Amniotic epithelial cell (primary cell): Measurements from ENCODE around the gene PASK.

Experiments used
- DNase-seq: peaks from one replicate; pipeline ENCODE4 v3.0.0-alpha.2; 2010; ENCODE audit warnings: low read depth

The PASK gene

DNA sequence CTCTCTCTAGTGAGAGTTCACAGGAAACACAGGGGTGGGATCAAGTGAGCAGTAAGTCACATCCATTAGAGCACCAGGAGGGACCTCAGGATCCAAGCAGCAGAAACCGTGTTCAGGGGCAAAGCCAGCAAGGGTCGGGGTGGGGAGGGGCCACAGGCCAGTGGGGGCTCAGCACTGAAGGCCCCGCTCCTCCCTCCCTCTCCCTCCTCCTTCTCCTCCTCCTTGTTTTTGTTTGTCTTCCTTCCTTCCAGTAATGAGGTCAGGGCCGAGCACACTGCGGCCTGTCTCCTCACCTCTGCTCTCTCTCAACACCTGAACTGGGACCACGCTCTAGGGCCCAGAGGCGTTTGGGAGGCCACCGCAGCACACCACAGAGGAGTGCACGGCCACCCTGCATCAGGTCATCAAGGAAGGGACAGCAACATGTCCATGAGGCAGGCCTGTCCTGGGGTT lies 68.1 kb downstream of the PASK start:
- DNase-seq, result no peak

DNA sequence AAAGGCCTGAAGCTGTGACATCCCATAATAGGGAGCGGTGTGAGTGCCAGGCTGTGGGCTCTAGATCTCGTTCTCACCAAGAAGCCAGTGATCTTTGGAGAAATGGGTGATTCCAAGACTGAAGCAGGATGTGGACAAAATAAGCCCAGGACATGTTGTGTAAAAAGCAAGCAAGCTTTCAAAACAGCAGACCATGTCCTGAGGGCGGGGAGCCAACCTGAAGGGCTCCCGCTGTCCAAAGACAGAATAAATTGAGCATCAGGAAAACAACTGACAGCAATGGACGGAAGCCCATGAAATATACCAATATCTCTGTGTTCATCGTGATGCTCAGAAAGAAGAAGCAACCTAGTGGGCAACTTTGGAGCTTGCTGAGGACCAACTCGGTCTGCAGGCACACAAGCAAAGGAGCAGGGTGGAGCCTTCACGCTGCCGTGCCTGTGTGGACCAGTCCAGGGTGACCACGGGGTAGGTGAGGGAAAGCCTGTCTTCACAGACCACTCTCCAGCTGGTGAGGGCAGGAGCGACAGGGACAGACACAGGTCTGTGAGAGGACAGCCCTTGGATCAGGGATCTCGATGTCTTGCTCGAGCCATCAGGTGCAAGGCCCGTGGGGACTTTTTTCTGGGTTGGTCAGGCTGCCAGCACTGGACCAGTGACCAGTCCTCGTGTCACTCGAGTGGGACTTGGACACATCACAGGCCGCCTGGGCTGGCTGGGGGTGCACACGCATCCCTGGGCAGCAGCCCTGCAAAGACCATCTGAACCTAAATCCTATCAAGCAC lies 68.7 kb downstream of the PASK start:
- no peak for DNase-seq

DNA sequence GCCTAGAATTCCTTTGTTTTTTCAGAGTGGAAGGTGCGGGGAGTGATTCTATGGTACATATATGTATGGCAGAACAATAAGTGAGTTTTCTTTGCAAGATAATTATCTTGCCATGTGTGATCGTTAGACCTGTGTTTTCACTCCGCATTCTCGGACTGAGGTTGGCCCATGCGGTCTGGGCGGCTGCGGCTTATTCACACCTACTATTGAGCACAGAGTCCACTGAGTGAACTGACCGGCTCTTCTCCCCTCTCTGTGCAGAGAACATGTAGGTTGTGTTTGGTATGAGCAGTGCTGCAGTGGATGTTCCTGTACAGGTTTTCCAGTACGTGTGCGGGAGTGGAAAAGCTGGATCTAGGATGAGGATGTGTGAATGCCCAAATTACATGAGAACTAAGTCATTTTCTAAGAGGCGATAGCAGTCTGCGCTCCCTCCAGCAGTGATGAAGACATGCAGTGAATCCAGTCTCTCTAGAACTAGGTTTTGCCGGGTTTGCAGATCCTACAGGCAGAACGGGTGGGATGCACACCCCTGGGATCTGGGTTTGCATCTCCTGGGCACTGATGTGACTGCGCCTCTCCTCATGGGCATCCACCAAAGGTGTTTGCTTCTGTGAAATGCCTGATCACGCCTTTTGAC lies 74.3 kb downstream of the PASK start:
- DNase-seq, result no peak

DNA sequence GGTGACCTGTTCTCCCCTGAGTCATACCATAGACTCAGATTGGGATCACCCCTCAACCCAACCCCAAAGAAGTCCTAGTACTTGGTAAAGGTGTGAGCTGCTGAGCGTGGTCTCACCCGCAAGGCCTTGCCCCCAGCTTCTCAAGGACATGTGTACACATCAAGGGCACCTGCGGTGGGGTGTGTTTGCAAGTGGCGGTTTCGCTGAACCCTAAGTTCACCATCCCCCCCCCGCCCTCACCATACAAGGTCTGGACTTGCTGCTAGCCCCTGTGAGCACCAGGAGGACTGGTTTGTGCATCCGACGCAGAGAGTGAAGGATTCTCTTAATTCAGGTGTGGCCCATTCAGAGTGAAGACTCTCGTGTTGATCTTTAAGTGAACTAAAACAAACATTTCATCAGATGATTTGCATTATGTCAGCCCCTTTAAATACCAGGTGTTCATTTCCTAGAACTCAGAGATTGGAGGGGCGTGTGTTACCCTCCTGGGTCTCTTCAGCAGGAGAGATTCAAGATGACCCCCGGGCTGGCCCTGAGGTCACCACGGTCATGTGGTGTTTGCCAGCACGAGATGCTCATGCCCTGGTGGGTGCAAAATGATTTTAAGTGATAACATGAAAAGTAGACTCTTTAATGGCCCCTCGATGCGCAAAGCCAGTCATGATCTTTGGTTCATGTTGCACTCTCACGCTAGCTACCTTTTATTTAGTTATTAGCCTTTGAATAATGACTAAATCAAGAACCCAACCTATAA lies 75.0 kb downstream of the PASK start:
- no peak for DNase-seq

DNA sequence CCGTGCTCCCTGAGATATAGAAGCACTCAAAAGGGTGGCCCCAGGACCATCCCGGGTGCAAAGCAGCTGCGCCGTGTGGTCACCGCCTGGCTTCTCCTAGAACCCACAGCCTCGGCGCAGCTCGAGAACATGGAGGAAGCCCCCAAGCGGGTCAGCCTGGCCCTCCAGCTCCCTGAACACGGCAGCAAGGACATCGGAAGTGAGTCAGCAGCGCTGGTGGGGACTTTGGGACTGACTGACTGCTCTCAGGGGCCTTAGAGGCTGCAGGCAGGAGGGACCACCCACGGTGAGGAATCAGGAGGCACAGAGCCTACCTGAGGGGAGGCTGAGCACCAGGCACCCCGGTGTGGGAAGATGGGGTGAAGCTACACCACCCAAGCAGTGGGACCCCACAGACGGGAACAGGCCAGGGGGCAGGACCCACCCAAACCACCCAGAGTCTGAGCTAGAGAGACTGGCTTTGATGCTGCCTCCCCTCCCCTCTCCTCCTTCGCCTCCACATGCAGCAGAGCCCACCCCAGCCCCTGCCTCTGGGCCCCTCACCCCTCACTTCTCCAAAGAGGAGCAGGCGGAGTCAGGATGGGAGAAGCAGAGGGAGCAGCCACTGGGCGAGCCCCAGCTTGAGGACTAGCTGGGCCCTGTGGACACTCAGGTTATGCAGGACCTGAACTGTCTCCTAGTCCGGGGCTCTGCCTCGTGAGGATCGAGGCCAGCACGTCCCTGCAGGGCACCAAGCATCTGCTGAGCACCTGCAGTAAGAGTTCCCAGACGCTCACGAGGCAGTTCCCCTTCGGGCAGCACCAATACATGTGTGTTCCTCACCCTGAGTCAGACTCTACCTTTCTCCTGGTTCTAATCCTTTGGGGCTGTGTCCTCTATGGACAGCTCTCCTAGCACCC lies 75.9 kb downstream of the PASK start:
- no peak for DNase-seq

DNA sequence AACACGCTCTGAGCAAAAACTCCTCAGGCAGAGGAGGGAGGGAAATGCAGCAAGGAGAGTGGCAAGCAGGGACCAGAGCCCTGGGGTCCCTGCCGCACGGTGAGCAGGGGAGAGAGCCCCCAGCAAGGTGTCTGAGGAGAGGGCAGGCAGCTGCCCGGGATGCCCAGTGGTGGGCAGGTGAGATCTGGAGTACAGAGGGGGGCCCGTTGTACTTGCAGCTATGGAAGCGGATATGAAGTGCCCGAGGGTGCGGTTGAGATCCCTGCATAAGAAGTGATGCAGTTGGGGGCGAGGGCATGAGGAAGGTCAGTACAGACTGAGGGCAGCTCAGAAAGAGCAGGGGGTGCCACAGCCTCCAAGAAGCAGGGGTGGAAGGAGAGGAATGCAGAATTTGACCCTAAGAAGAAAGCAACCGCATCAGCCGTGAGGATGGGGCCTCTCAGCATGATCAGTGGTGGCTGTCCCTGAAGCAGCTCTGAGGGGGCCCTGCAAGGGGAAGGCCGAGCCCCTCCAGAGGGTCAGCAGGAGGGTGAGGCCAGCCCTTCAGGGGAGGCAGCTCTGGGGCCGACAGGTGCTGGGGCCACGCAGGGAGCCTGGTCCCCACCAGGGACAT lies 76.6 kb downstream of the PASK start:
- no peak for DNase-seq

DNA sequence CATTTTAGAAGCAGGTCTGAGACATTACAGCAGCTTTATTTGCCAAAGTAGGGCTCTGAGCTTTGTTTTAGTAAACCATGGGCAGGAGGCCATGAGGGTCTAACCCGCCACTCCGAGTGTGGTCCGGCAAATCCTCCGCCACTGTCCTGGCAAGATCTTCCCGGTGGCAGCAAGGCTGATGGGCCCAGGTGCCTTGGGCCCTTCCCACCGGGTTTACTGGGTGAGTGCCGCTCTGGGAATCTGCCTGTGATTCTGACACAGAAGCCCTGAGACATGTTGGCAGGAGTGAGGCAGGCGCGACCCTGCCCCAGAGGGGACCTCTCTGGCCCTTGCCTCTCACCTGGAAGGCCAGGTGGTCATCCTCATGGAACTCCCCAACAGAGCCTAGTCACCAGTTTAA lies 77.1 kb downstream of the PASK start:
- DNase-seq, result no peak

DNA sequence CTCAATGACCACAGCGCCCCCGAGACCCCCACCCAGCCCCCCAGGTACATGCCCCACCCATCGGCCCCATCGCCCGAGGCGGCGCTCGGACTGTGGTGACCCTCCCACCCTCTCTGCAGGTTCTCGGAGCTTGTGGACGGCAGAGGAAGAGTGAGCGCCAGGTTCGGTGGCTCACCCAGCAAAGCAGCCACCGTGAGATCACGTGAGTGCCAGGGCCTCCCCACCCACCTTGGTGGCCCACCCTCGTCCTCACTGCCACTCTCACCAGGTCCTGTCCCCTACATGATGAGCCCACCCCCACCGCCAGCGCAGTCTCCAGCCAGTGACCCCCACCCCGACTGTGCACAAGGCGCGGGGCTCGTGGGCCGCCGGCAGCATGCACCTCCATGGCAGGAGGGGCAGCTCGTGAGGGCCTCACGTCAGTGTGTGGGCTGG lies 77.6 kb downstream of the PASK start:
- no peak for DNase-seq

DNA sequence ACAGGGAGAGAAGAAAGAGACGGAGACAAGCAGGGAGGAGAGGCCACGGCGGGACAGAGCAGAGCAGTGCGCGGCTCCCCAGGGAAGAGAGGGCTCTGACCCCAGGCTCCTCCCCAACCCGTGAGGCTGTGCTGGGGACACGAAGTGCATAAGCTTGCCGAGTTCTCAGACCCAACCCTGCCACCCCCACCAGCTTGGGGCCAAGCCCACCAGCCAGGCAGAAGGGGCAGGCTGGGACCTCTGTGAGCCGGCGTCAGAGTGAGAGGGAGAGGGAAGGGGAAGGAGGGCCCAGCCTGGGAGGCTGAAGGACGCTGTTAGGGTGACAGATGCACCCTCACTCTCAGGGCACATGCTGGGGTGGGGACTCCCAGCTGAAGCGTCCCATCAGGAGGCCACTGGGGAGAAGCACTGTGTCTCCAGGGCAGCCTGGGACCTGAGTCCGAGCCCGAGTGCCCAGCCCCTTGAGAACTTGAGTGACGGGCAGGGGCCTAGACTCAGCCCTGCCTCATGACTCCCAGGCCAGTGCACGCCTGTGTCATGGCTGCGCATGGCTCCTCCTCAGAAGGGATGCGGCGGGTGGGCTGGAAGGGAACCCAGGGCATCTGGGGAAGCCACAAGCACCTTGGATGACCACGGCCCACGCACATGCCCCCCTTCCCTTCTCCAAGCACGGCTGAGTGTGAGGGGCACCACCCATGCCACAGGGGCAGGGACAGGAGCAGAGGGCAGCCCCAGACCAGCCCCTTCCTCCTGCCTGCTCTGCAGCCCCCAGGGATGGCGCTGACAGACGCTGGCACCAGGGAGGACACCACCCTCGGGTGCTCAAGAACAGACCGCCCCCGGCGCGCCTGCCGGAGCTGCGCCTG lies 78.2 kb downstream of the PASK start:
- DNase-seq, result no peak

DNA sequence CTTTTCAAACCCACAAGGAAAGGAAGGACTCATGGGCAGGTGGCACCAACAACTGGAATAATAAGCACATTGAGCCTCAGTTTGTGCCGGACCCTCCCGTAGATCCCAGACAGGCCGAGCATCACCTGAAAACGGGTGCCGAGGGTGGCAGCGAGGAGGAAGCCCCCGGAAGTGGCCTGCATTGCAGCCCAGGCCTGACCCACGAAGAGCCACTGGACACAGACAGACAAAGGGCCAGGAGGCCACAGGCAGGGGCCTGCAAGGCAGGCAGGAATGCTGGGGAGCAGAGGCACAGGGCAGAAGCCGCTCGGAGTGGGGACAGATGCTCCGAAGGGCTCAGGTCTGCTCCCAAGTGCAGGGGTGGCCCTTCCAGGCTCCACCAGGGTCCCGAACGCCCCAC lies 78.9 kb downstream of the PASK start:
- DNase-seq, result no peak

DNA sequence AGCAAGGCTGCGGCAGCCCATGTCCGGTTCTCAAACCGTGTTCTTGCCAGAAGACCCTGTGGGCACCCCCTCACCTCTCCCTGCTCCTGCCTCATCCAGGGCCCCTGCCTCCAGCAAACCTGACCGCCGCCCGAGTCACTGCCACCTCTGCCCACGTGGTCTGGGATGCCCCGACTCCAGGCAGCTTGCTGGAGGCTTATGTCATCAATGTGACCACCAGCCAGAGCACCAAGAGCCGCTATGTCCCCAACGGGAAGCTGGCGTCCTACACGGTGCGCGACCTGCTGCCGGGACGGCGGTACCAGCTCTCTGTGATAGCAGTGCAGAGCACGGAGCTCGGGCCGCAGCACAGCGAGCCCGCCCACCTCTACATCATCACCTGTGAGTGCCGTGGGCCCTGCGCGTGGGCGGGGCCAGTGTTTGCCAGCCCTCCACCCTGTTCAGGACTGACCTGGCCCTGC lies 79.4 kb downstream of the PASK start:
- DNase-seq, result no peak

DNA sequence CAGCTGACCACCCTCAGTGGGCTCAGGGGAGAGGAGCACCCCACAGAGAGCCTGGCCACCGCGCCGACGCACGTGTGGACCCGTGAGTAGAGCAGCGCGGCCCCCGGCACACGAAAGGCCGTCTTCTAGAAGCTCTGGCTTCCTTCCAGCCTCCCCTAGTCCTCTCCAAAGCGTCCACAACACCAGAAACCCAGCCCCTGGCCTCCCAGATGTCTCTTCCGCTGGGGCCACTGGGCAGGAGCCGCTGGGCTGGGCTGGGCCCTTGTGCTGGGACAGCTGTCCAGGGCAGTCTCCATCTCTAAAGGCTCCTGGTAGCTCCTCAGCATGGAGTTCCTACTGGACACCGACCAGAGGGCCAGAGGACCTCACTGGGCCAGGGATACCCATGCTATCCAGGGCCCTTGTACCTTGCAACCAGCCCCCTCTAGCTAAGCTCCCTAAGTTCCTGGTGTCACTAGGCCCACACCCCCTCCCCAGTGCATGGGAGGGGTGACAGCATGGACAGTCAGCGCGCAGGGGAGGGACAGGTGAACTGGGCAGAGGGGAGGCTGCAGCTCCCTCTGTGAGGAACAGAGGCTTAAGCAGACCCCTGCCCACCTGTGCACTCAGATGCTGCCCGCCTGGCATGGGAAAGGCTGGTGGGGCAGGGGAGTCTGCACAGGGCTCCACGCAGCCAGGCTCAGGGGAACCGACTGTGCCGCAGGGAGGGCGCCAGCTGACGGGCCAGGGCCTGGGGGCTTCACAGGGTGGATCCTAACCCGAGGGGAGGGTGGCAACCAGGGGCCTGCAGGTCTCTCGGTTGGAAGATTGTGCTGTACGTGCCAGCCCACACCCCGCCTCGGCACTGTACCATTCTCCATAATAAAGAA lies 80.1 kb downstream of the PASK start:
- no peak for DNase-seq

DNA sequence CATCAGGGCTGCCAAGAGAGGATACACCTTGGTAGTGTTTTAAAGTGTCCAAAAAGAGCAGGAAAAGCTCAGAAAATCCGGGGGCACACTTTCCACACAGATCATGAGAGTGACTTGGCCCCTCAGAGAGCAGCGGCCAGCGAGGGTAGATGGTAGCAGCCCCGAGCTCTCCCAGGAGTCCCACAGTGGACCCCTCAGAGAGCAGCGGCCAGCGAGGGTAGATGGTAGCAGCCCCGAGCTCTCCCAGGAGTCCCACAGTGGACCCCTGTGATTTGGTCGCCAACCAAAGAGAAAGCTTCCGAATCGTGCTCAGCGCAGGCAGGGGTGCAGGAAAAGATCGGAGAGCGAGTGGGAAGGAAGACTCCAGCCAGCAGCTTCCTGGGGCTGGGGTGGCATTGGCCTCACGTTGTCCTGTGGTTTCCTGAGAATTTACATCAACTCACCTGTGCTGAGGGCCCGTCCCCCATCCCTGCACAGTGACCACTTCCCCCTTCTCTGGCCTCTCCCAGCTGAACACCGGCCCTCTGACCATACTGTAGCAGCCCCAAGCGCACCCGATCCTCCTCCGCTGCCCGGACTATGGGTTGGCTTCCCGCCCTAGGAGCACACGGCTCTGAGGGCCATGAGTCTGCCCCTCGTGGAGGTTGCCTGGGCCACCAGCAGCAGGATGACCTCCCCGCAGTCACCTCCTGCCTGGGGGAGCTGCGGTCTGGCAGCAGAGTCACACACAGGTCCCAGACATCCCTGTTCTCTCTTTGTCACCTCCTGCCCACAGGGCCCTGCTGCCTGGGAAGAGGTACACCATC lies 80.9 kb downstream of the PASK start:
- no peak for DNase-seq

DNA sequence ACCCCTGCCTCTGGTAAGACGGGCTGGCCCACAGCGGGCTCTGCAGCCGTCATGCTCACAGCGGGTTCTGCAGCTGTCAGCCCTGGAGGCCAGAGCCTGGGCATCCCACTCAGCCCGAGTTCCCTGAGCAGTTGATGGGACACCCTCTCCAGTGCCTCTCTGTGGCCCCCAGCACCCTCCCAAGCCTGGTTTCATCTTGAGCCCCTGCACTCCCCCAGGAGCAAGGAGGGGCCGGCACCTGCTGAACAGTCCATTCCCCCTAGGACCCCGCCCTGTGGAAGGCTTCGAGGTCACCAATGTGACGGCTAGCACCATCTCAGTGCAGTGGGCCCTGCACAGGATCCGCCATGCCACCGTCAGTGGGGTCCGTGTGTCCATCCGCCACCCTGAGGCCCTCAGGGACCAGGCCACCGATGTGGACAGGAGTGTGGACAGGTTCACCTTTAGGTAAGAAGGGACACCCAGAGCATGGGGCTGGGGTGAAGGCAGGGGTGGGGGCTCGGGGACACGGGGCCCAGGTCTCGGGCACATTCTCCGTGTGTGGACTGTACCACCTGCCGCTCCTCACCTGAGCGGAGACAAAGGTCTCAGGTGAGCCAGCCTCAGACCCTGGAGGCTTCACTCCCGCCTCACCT lies 81.7 kb downstream of the PASK start:
- DNase-seq, result no peak

DNA sequence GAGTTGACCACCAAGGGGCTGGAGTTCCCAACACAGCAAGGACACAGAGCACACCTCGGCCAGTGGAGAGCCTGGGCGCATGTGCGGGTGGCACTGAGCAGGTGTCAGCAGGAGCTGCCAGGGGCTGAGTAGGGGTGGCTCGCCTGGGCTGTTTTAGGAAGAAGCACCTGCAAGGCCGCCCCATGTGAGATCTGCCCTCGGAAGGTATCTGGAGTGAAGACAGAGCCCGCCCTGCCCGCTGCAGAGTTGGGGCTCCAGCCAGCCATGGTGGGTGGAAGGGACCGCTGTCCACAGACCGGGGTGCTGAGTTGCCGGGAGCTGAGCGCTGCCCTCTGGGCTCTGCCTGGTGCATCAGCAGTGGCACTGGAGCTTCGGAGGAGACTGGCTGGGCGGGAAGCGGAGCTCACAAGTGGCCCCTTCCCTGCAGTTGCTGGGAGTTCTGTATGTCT lies 82.4 kb downstream of the PASK start:
- DNase-seq, result peak; percentile 8

DNA sequence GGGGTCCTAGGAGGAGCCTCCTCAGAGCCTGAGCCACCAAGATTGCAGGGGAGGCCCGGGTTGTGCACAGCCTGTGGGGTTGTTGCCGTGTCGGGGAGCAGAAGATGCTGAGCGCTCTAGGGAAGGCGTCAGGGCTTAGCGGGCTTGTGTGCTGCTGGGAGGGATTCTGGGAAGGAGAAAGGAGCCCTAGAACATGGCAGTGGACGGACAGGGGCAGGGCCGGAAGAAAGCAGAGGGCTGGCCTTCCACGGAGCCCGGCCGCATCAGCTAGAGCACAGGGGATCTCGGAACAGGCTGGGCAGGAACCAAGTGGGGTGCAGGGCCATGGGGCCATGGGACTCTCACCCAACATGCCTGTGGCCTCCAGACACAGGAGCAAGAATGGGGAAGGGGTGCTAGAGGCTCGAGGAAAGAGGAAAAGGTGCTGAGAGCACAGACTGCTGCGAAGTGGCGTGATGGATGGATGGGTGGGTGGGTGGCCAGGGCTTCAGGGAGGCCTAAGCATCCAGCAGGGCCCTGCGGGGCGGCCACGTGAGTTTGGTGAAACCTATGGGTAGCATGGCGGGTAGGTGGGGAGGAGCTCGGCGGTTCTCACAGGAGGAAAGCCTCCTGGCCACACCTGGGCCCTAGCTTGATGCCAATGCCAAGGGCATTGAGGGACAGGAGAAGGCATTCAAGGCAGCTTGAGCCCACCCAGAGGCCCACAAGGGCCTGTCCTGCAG lies 82.9 kb downstream of the PASK start:
- no peak for DNase-seq

DNA sequence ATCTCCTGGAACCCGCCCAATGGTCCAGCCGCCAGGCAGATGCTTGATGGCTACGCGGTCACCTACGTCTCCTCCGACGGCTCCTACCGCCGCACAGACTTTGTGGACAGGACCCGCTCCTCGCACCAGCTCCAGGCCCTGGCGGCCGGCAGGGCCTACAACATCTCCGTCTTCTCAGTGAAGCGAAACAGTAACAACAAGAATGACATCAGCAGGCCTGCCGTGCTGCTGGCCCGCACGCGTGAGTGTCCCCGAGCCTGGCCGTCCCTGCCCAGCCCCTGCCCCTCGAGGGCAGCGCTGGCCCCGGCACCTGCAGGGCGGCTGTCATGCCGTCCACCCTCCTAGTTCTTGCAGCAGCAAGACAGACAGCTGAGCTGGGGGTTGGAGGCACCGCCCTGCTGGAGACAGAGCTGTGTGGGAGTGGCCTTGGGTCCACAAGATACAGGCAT lies 83.9 kb downstream of the PASK start:
- no peak for DNase-seq
